GM12874 (cell line): ENCODE results near the gene ZNF436.

Source experiments
- TF ChIP-seq, protein P1 (sequence below): IDR thresholded peaks from 2 replicates; pipeline ENCODE4 v1.5.1; 2011; ENCODE audit warnings: low read depth, mild to moderate bottlenecking, control low read depth, low read length, moderate library complexity; ENCODE audit not compliant: insufficient read depth

Gene ZNF436

DNA sequence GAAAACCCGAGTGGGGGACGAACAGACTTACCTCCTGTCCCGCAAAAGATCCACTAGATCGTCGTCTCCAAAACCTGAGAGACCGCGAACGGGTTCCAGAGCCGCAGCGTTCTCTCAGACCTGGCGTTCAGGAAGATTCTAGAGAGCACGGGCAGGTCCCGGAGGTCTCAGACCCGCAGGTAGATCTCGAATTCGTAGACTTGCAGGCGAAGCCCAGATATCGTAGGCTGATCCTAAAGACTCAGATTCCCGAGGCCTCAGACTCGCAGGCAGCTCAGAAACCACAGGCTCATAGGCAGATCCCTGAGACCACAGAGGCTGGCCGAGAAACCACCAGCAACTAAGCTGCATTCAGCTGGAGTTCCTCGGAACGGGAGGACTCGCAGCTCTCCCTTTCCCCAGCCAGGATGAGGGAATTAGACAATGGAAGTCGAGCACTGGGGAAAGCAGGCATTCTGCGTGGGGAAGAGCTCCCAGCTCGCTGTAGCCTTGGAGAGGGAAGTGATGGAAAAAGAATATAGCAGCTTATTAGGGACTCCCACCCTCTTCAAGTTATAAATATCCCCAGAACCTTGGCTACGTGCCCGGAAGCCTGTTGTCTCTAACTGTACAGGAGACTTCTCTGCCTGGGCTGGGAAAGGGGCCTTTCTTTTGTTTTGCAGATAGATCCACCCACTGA, at the start of gene ZNF436:
TSS of gene ZNF436 (minus strand) at position 502 of the 679 bp plus-strand sequence. CDS start 1,831 bp downstream, outside the sequence.
- TF ChIP-seq, protein P1, sequence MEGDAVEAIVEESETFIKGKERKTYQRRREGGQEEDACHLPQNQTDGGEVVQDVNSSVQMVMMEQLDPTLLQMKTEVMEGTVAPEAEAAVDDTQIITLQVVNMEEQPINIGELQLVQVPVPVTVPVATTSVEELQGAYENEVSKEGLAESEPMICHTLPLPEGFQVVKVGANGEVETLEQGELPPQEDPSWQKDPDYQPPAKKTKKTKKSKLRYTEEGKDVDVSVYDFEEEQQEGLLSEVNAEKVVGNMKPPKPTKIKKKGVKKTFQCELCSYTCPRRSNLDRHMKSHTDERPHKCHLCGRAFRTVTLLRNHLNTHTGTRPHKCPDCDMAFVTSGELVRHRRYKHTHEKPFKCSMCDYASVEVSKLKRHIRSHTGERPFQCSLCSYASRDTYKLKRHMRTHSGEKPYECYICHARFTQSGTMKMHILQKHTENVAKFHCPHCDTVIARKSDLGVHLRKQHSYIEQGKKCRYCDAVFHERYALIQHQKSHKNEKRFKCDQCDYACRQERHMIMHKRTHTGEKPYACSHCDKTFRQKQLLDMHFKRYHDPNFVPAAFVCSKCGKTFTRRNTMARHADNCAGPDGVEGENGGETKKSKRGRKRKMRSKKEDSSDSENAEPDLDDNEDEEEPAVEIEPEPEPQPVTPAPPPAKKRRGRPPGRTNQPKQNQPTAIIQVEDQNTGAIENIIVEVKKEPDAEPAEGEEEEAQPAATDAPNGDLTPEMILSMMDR: no peak

DNA sequence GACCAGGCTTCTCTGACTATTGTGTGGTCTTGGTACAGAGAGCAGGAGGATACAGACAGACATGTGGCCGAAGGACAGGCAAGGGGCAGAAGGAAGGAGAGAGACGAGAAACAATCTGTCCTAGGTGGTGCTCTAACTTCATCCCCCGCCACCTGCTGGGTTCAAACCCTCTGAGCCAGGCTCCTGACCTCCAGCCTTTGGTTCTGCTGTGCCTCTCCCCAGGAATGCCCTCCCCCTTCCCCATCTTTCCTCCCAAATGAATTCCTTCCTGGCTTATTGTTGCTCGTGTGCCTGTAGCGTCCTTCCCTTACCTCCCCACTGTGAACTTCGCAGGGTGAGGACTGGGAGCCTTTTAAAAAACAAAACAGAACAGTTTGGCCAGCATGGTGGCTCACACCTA, 49.5 kb upstream of the ZNF436 start:
- TF ChIP-seq, protein P1: no peak

- TF ChIP-seq, protein P1: no peak
These were observed 47.9 kb upstream of the ZNF436 start for GRCh38 chr1:23417570-23417969.

DNA sequence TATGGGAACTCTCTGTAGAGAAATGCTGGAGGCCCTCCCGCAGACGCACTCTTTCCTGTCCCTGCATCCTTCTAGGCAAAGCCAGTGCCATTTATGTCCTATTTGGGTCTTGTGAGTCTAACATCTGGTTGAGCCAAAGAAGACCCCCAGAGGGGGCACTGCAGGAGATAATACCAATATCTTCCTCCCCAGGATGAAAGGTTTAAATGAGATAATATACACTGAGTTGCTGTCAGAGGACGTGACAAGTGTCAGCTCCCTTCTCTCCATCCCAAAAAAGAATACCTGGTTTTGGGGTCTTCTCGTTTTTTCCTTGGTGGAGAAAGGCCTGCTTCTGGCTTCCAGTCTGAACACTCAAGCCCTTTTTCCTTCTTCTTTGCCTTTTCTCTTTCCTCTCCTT, 47.3 kb upstream of the ZNF436 start:
- TF ChIP-seq, protein P1: no peak

DNA sequence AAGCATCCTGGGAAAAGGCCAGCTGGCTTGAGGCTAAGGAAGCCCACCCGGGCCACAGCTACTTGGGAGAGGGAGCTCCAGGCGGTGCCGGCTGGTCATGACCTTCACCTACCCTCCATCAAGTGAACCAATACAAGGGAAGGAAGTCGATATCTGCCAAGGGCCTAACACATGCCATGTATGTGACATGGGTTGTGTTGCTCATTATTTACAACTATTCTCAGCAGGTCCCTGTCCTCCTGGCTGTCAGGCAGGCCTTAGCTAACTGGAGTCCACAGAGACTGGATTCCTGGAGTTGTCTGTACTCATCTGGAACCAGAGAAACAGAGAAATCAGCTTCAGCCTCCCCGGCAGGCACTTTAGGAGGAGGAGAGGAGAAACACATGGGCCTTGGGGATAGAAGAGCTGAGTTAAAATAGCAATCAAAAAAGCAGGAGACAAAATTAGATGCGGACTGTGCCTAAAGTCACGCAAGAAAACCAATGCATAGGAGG, 39.2 kb upstream of the ZNF436 start:
- TF ChIP-seq, protein P1: no peak

- TF ChIP-seq, protein P1: no peak
These were observed 37.5 kb upstream of the ZNF436 start for GRCh38 chr1:23407016-23407630.

- TF ChIP-seq, protein P1: no peak
These were observed 36.3 kb upstream of the ZNF436 start for GRCh38 chr1:23405946-23406345.
